ENCODE results near the gene SECISBP2L.

- no peak for TF ChIP-seq TCF7L2 (IDR thresholded peaks at IDR 0.05; ENCODE audit: low read depth, low read length)
- no peak for TF ChIP-seq CTCF (IDR thresholded peaks at IDR 0.05)
- TF ChIP-seq SIN3A (IDR thresholded peaks at IDR 0.05; ENCODE audit: borderline replicate concordance, insufficient read depth, low read depth, low read length), result no peak
- no peak for TF ChIP-seq REST (IDR thresholded peaks at IDR 0.05; ENCODE audit: insufficient read depth in 1 of 2, low read depth in 2 of 2, low read length in 1 of 2)
- TF ChIP-seq POLR2AphosphoS5 (IDR thresholded peaks at IDR 0.05; ENCODE audit: low read depth, low read length), result no peak
Measured at GRCh38 chr15:48996276-48996675, 50.0 kb downstream of the SECISBP2L start.
